CD4-positive, CD25-positive, alpha-beta regulatory T cell (primary cell): Measurements from ENCODE around the gene TRIM9. TPM values are rescaled to one million over a fixed set of nuclear protein-coding genes. Genes with fewer than 3 reads are reported as not detected.

Experiments used
- ATAC-seq, 2 donors: fragments of 150-1000 bp; cut with Tn5 transposase; one replicate each; pipeline ENCODE4 v1.10.0; 2021; ENCODE audit warnings: low read depth in 2 of 2, moderate number of reproducible peaks in 2 of 2, moderate library complexity in 1 of 2
- DNase-seq, 3 donors: peaks; one replicate each; pipeline versions ENCODE4 v3.0.0 to v3.0.0-alpha.2; 2012 to 2022; ENCODE audit warnings: mixed read lengths in 1 of 3
- H3K27ac ChIP-seq: one replicate; pipeline ENCODE4 v1.7.0; 2013; ENCODE audit warnings: mild to moderate bottlenecking, low read length; ENCODE audit not compliant: insufficient read depth, poor library complexity, severe bottlenecking
- H3K27me3 ChIP-seq: one replicate; pipeline ENCODE4 v1.7.0; 2013; ENCODE audit warnings: low read length; ENCODE audit not compliant: control insufficient read depth, insufficient read depth
- H3K36me3 ChIP-seq: one replicate; pipeline ENCODE4 v1.7.0; 2013; ENCODE audit warnings: mild to moderate bottlenecking, low read length, moderate library complexity; ENCODE audit not compliant: control insufficient read depth, insufficient read depth
- H3K4me1 ChIP-seq: 2 replicates; pipeline ENCODE4 v1.7.0; 2013; ENCODE audit warnings: mild to moderate bottlenecking, low read length; ENCODE audit not compliant: insufficient read depth, control insufficient read depth, poor library complexity, severe bottlenecking
- H3K4me3 ChIP-seq: one replicate; pipeline ENCODE4 v1.7.0; 2013; ENCODE audit warnings: low read depth, mild to moderate bottlenecking, low read length, moderate library complexity
- H3K9me3 ChIP-seq, 2 experiments: 1 replicate in 1 of 2; 2 replicates in 1 of 2; pipeline ENCODE4 v1.7.0; 2013; ENCODE audit warnings: low read length in 2 of 2, mild to moderate bottlenecking in 1 of 2, moderate library complexity in 1 of 2; ENCODE audit not compliant: control insufficient read depth in 2 of 2
- H3K27ac Mint-ChIP-seq, 3 donors: one replicate each; pipeline ENCODE4 v1.8.0; 2020 to 2022; ENCODE audit warnings: mild to moderate bottlenecking in 3 of 3, mixed read lengths in 3 of 3, moderate library complexity in 2 of 3
- H3K27me3 Mint-ChIP-seq: one replicate; pipeline ENCODE4 v1.8.0; 2022; ENCODE audit warnings: mild to moderate bottlenecking, mixed read lengths
- H3K36me3 Mint-ChIP-seq: one replicate; pipeline ENCODE4 v1.8.0; 2020; ENCODE audit warnings: mixed read lengths
- H3K4me1 Mint-ChIP-seq, 4 donors: one replicate each; pipeline ENCODE4 v1.8.0; 2020 to 2022; ENCODE audit warnings: mixed read lengths in 4 of 4, mild to moderate bottlenecking in 1 of 4
- H3K4me3 Mint-ChIP-seq, 4 donors: one replicate each; pipeline ENCODE4 v1.8.0; 2020 to 2022; ENCODE audit warnings: mild to moderate bottlenecking in 4 of 4, mixed read lengths in 4 of 4, moderate library complexity in 3 of 4
- H3K9me3 Mint-ChIP-seq, 7 donors: one replicate each; pipeline ENCODE4 v1.8.0; 2020 to 2022; ENCODE audit warnings: mixed read lengths in 7 of 7, mild to moderate bottlenecking in 3 of 7, moderate library complexity in 2 of 7
- polyA plus RNA-seq, 4 donors: library from polyadenylated mRNA; unstranded; fragments of 300-500 nt; fragmentation: Illumina TruSeq; gene quantifications; one replicate each; pipeline ENCODE4 v1.2.3, GENCODE V29; 2021
- total RNA-seq: library from RNA; stranded (reverse); gene quantifications from one replicate; pipeline ENCODE4 v1.2.3, GENCODE V29; 2022

Gene TRIM9
- total and polyA plus RNA-seq, 5 donors from 2014 or later, result 0.11 to 0.52 (median 0.15) TPM; not detected in 1

DNA sequence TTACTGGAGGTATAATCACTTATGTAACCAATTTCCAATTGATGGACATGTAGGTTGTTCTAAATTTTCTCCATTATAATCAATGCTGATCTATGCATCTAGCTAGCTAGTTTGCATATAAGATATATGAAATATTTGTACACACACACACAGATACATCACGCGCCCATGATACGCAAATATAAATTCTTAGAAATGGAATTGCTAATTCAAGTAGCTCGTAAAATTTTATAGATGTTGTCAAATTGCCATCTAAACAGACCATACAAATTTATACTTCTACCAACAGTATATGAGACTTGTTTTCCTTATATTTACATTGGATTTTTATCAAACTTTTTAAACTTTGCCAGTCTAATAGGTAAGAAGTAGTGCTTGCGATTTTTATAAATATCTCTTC, 29.1 kb upstream of the TRIM9 start:
- ATAC-seq (no peak), DNase-seq (no peak)
- H3K27me3 Mint-ChIP-seq, result peaks cover 11% of the 10 kb centered on the region
- H3K4me3 ChIP-seq, result no peak overlapping the region
- H3K4me1 Mint-ChIP-seq, result no peaks in the 10 kb centered on the region
- no peaks in the 10 kb centered on the region for H3K36me3 ChIP-seq
- H3K9me3 ChIP-seq, result no peaks in the 10 kb centered on the region
- H3K4me3 Mint-ChIP-seq, result no peak overlapping the region
- peaks cover 8% of the 10 kb centered on the region for H3K27me3 ChIP-seq
- no peak overlapping the region for H3K27ac ChIP-seq
- H3K36me3 Mint-ChIP-seq, result no peaks in the 10 kb centered on the region
- H3K9me3 Mint-ChIP-seq, result peaks cover 0 to 3% (median 0%) of the 10 kb centered on the region in 7 donors
- no peak overlapping the region for H3K27ac Mint-ChIP-seq
- no peaks in the 10 kb centered on the region for H3K4me1 ChIP-seq

DNA sequence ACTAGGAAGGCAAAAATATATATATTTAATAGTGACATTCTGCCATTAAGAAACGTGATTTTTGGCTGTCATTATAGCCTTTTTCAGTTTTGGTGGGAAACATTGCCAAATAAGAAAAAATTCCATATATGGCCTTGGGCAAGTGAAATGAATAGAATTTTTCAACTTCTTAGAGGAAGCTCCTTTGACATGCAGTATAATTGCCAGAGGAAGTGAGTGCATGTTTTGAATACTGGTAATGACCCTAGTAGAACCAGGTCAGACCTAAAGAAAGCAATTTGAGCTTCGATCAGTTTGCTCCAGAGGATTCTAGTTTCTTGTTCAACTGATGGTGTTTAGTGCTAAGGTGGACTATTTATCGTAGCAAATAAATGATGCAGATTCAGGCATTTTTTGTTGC, 26.2 kb upstream of the TRIM9 start:
- H3K9me3 Mint-ChIP-seq, result peaks cover 0 to 3% (median 0%) of the 10 kb centered on the region in 7 donors
- Histone ChIP-seq H3K9me3 (no peaks in the 10 kb centered on the region), H3K27me3 (peaks cover 8% of the 10 kb centered on the region), H3K4me1 (no peaks in the 10 kb centered on the region), H3K4me3 (no peak overlapping the region), H3K36me3 (no peaks in the 10 kb centered on the region), H3K27ac (no peak overlapping the region)
- no peak overlapping the region for H3K27ac Mint-ChIP-seq
- no peak overlapping the region for H3K4me3 Mint-ChIP-seq
- peaks cover 4% of the 10 kb centered on the region for H3K27me3 Mint-ChIP-seq
- no peak for ATAC-seq
- H3K4me1 Mint-ChIP-seq, result no peaks in the 10 kb centered on the region
- DNase-seq, result no peak
- no peaks in the 10 kb centered on the region for H3K36me3 Mint-ChIP-seq

DNA sequence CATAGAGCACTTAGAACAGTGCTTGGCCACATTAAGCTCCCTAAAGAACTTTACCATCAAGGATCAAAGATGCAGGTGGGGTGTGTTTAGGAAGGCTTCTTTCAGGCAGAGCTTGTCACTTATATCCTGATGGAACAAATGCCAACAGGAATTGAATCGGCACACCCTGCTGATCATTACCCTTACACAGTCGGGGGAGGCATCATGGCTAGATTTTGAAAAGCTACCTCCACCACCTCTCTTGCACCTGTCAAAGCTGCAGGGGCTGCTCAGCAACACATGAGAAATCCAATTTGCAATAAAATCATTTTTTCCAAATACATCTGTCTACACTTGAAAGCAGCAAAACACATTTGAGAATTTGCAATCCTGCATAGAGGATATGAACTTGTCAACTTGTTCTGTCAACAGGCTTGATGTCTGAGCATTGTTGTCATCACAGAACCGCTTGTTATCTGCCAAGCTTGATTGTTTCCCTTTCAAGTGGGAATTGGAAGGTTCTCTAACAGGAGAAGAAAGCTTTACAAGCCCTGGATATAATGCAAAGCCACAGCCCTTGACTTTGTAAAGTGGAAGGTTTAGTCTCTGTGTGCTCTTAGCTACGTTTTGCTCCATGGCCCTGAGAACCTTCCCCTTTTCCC, 24.6 kb upstream of the TRIM9 start:
- H3K4me1 Mint-ChIP-seq, result no peaks in the 10 kb centered on the region
- H3K27ac Mint-ChIP-seq, result no peak overlapping the region
- H3K9me3 Mint-ChIP-seq, result peaks cover 0 to 1% (median 0%) of the 10 kb centered on the region in 7 donors

DNA sequence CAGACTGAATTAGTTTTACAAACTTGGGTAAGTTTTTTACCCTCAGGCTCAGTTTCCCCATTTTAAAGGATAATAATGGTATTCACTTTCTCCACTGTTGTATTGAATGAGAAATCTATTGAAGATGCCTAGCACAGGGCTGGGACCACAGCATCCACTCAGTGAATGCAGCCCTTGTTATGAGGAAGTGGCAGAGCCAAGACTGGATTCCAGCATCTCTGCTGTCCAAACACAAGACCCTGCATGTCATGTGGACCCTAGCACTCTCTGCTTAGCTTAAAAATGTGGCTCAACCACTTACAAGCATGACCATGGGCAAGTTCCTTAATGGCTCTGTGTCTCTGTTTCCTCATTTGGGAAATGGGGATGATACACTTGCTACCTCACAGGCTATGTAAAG, 24.1 kb upstream of the TRIM9 start:
- no peak overlapping the region for H3K27ac ChIP-seq
- Mint-ChIP-seq H3K4me3 (no peak overlapping the region), H3K9me3 (peaks cover 0 to 1% (median 0%) of the 10 kb centered on the region in 7 donors), H3K36me3 (no peaks in the 10 kb centered on the region), H3K4me1 (no peaks in the 10 kb centered on the region), H3K27ac (no peak overlapping the region), H3K27me3 (no peaks in the 10 kb centered on the region)
- no peak for ATAC-seq
- no peak for DNase-seq
- no peaks in the 10 kb centered on the region for H3K9me3 ChIP-seq
- H3K4me3 ChIP-seq, result no peak overlapping the region
- H3K4me1 ChIP-seq, result no peaks in the 10 kb centered on the region
- H3K27me3 ChIP-seq, result peaks cover 8% of the 10 kb centered on the region
- H3K36me3 ChIP-seq, result no peaks in the 10 kb centered on the region

More for the DNA sequence above, 24.6 kb upstream of the TRIM9 start:
- H3K27me3 Mint-ChIP-seq, result peaks cover 4% of the 10 kb centered on the region
- no peak for DNase-seq
- no peak for ATAC-seq
- no peaks in the 10 kb centered on the region for H3K36me3 ChIP-seq
- no peaks in the 10 kb centered on the region for H3K36me3 Mint-ChIP-seq
- H3K4me3 Mint-ChIP-seq, result no peak overlapping the region
- H3K27me3 ChIP-seq, result peaks cover 8% of the 10 kb centered on the region
- H3K27ac ChIP-seq, result no peak overlapping the region
- H3K4me3 ChIP-seq, result no peak overlapping the region
- H3K4me1 ChIP-seq, result no peaks in the 10 kb centered on the region
- no peaks in the 10 kb centered on the region for H3K9me3 ChIP-seq

DNA sequence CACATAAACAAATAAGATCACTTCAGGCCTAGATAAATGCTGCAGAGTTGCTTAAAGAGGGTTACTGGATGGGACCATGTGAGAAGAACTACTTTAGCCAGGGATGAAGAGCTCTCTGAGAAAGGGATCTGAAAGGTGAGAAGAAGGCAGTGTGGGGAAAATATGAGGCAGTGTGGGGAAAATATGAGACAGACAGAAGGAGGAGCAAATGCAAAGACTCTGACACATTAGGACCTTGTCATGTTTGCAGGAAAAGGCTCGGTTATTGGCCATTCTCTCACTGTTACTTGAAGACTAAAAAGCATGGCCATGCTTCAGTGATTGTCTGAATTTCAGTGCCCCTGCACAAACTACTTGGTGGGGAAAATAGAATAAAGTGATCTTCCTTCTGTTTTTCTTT, 22.7 kb upstream of the TRIM9 start:
- Mint-ChIP-seq H3K27me3 (peaks cover 2% of the 10 kb centered on the region), H3K27ac (no peak overlapping the region), H3K4me1 (no peaks in the 10 kb centered on the region), H3K4me3 (no peak overlapping the region), H3K9me3 (peaks cover 0 to 1% (median 0%) of the 10 kb centered on the region in 7 donors), H3K36me3 (no peaks in the 10 kb centered on the region)
- ATAC-seq, result no peak
- DNase-seq, result no peak
- Histone ChIP-seq H3K4me1 (no peaks in the 10 kb centered on the region), H3K9me3 (no peaks in the 10 kb centered on the region), H3K27me3 (peaks cover 8% of the 10 kb centered on the region), H3K27ac (no peak overlapping the region), H3K36me3 (no peaks in the 10 kb centered on the region), H3K4me3 (no peak overlapping the region)

DNA sequence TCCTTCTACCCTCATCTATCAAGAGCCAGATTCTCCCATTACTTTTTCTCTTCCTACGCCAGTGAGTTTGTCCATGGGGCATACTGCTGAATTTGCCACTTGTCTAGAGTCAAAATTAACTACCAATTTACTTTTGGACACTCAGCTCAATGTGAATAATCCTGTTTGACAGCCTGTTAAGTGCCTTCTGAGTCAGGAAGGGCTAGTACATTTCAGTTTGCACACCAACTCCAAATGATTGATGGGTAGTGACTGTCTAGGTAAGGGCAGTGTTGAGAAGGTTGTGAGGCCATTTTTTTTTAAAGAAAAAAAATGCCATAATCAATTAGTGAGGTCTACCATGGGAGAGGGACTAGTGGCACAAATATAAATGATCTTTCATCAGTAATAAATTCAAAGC, 21.8 kb upstream of the TRIM9 start:
- Histone ChIP-seq H3K9me3 (no peaks in the 10 kb centered on the region), H3K4me3 (no peak overlapping the region), H3K4me1 (no peaks in the 10 kb centered on the region), H3K27ac (no peak overlapping the region), H3K36me3 (no peaks in the 10 kb centered on the region), H3K27me3 (peaks cover 8% of the 10 kb centered on the region)
- H3K9me3 Mint-ChIP-seq, result peaks cover 0 to 1% (median 0%) of the 10 kb centered on the region in 7 donors
- no peak overlapping the region for H3K4me3 Mint-ChIP-seq
- no peak for ATAC-seq
- H3K36me3 Mint-ChIP-seq, result no peaks in the 10 kb centered on the region
- DNase-seq, result no peak
- no peak overlapping the region for H3K27ac Mint-ChIP-seq
- H3K27me3 Mint-ChIP-seq, result peaks cover 4% of the 10 kb centered on the region
- no peaks in the 10 kb centered on the region for H3K4me1 Mint-ChIP-seq

DNA sequence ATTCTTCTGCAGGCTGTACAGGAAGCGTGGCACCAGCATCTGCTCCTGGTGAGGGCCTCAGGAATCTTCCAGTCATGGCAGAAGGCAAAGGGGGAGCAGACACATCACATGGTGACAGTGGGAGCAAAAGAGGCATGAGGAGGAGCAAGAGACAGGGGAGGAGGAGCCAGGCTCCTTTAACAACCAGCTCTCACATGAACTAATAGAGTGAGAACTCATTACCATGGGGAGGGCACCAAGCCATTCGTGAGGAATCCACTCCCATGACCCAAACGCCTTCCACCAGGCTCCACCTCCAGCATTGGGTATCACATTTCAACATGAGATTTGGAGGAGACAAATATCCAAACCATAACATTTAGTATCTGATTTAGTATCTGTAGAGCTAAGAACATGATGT, 14.7 kb upstream of the TRIM9 start:
- Histone ChIP-seq H3K4me3 (no peak overlapping the region), H3K36me3 (no peaks in the 10 kb centered on the region), H3K27me3 (peaks cover 6% of the 10 kb centered on the region), H3K4me1 (no peaks in the 10 kb centered on the region), H3K9me3 (no peaks in the 10 kb centered on the region), H3K27ac (no peak overlapping the region)
- peaks cover 0 to 4% (median 0%) of the 10 kb centered on the region in 7 donors for H3K9me3 Mint-ChIP-seq
- no peak for DNase-seq
- no peak overlapping the region for H3K4me3 Mint-ChIP-seq
- H3K27me3 Mint-ChIP-seq, result peaks cover 15% of the 10 kb centered on the region
- H3K36me3 Mint-ChIP-seq, result no peaks in the 10 kb centered on the region
- H3K4me1 Mint-ChIP-seq, result no peaks in the 10 kb centered on the region
- ATAC-seq, result no peak
- no peak overlapping the region for H3K27ac Mint-ChIP-seq

DNA sequence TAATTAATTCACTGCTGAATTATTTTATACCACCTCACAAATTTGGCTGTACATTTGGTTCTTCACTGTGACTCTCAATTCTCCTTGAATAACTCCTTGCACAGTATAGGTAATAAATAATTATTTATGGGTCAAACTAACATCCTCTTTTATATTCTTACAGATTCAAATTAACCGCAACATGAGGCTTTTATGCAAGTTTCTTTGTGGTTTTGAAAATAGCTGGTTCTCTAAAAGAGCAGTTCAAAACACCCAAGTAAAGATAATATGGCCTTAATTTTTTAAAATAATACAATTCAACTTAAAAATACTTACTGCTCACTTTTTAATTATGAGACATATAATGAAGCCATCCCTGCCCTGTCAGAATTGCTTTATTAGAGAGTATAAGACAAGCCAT, 12.9 kb upstream of the TRIM9 start:
- DNase-seq (no peak), ATAC-seq (no peak)
- no peaks in the 10 kb centered on the region for H3K36me3 Mint-ChIP-seq
- H3K4me3 Mint-ChIP-seq, result no peak overlapping the region
- Histone ChIP-seq H3K27me3 (peaks cover 6% of the 10 kb centered on the region), H3K9me3 (no peaks in the 10 kb centered on the region), H3K36me3 (no peaks in the 10 kb centered on the region), H3K4me1 (no peaks in the 10 kb centered on the region), H3K4me3 (no peak overlapping the region), H3K27ac (no peak overlapping the region)
- peaks cover 20% of the 10 kb centered on the region for H3K27me3 Mint-ChIP-seq
- peaks cover 0 to 4% (median 0%) of the 10 kb centered on the region in 7 donors for H3K9me3 Mint-ChIP-seq
- no peak overlapping the region for H3K27ac Mint-ChIP-seq
- no peaks in the 10 kb centered on the region for H3K4me1 Mint-ChIP-seq
